D721Med (cell line): ENCODE results near the gene LTBP4.

Experiments used
- DNase-seq: peaks from one replicate; pipeline ENCODE4 v3.0.0; 2011; ENCODE audit warnings: low spot score; ENCODE audit not compliant: insufficient read length
- FAIRE-seq: peaks from 2 replicates; lab custom pipeline; 2011; peaks lifted over from hg19 to GRCh38; lab: Jason Lieb, UNC
- TF ChIP-seq, protein P1 (sequence below): IDR thresholded peaks from 2 replicates; pipeline ENCODE4 v1.5.1; 2012; ENCODE audit warnings: mild to moderate bottlenecking, control low read depth; ENCODE audit not compliant: insufficient read depth; ENCODE audit errors: missing control alignments

Gene LTBP4

DNA sequence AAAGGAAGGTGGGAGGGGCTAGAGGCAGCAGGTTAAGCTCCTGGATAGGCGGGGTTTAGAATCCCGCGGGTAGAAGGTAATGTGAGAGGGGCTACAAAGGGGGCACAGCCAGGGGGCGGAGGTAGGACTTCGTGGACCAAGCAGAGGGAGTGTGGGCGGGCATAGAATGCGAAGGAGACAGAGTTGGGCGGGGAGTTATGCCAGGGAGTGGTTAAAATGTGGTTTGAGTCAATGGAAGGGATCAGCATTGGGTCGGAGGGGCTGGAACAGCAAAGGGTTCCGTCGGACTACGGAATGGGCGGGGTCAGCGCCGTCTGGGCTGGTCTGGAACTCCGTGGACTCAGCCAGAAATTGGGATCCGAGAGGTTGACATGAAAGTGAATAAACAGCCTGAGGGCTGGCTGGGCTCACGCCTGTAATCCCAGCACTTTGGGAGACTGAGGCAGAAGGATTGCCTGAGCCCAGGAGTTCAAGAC lies 3.0 kb downstream of the LTBP4 start:
- TF ChIP-seq, protein P1, sequence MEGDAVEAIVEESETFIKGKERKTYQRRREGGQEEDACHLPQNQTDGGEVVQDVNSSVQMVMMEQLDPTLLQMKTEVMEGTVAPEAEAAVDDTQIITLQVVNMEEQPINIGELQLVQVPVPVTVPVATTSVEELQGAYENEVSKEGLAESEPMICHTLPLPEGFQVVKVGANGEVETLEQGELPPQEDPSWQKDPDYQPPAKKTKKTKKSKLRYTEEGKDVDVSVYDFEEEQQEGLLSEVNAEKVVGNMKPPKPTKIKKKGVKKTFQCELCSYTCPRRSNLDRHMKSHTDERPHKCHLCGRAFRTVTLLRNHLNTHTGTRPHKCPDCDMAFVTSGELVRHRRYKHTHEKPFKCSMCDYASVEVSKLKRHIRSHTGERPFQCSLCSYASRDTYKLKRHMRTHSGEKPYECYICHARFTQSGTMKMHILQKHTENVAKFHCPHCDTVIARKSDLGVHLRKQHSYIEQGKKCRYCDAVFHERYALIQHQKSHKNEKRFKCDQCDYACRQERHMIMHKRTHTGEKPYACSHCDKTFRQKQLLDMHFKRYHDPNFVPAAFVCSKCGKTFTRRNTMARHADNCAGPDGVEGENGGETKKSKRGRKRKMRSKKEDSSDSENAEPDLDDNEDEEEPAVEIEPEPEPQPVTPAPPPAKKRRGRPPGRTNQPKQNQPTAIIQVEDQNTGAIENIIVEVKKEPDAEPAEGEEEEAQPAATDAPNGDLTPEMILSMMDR = no peak
- FAIRE-seq = no peak
- no peak for DNase-seq

- DNase-seq (no peak), FAIRE-seq (no peak)
- TF ChIP-seq, protein P1 = no peak
These were observed 3.6 kb downstream of the LTBP4 start for GRCh38 chr19:40604647-40605215.

DNA sequence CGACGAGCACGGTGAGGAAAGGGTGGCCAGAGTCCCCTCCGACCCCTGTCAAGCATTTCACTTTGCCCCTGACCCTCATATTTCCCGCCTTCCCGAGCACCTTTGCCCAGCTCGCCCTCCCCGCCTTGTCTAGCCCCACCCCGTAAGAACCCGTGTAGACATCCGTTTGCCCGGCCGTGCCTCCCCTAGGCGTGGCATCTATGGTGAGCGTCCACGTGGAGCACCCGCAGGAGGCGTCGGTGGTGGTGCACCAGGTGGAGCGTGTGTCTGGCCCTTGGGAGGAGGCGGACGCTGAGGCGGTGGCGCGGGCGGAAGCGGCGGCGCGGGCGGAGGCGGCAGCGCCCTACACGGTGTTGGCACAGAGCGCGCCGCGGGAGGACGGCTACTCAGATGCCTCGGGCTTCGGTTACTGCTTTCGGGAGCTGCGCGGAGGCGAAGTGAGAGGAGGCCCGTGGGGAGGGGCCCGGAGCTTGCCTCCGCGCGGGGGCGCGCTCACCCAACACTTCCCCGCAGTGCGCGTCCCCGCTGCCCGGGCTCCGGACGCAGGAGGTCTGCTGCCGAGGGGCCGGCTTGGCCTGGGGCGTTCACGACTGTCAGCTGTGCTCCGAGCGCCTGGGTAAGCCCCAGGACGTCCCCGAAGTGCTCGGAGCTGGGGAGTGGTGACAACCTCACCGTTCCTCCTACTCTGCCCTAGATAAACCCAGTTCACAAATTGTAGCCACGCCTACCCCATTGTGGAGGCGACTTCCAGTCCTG lies 4.2 kb downstream of the LTBP4 start:
- FAIRE-seq = no peak
- TF ChIP-seq, protein P1 = no peak
- no peak for DNase-seq

DNA sequence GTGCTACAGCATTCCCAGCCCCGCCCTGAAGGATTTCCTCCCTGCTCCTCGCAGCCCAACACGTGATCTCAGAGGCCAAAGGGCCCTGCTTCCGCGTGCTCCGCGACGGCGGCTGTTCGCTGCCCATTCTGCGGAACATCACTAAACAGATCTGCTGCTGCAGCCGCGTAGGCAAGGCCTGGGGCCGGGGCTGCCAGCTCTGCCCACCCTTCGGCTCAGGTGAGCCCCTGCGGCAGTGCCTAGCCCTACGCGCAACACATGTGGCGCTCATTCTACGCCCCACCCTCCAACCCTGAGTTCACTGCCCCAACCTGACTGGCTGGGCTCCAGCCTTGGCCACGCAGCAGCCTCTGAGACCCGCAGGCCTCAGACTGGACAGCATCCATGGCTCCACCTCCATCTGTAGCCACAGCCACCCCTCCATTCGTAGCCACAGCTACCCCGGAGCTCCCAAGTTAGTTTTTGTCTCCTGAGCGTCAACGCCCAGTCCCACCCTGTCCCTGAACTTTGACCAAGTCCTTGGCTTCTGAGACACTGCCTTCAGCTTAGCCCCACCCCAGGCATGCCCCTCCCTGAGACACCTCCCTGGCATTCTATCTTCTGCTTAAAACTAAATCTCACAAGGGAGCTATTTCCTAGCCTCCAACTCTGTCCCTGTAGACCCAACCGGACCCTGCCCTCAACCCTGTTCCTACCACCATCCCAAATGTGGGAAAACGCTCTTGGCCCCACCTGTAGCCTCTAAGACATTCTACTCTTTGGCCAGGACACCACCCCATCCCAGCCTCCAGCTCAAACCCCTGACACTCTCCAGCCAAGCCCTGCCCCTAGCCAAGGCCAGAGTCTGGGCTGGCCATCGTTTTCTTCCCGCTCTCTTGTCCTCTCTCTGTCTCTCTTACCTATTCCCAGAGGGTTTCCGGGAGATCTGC lies 6.4 kb downstream of the LTBP4 start:
- TF ChIP-seq, protein P1 = no peak

DNA sequence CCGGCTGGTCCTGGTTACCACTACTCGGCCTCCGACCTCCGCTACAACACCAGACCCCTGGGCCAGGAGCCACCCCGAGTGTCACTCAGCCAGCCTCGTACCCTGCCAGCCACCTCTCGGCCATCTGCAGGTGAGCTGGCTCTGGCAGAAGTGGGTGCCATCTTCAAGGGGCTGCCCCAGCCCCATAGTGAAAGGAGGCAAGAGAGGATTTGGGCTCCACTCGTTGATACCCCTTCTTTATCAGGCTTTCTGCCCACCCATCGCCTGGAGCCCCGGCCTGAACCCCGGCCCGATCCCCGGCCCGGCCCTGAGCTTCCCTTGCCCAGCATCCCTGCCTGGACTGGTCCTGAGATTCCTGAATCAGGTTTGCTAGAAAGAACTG lies 7.1 kb downstream of the LTBP4 start:
- DNase-seq (no peak), FAIRE-seq (no peak)
- TF ChIP-seq, protein P1 = no peak

More for the DNA sequence above, 6.4 kb downstream of the LTBP4 start:
- DNase-seq (no peak), FAIRE-seq (no peak)

GRCh38 chr19:40608957-40609356 lies 7.8 kb downstream of the LTBP4 start:
- FAIRE-seq (no peak), DNase-seq (no peak)
- TF ChIP-seq, protein P1 = no peak
